Aorta (tissue), 4 donors: ENCODE results near the gene NOTCH2NLA. TPM values are rescaled to one million over a fixed set of nuclear protein-coding genes. Genes with fewer than 3 reads are reported as not detected.

Experiments
- polyA plus RNA-seq, 2 donors: library from polyadenylated mRNA; stranded (reverse); fragments of 200-250 nt; gene quantifications; one replicate each; pipeline ENCODE4 v1.2.3, GENCODE V29; 2013
- total RNA-seq, 2 donors: library from RNA; stranded (reverse); fragmentation: NEBNext Ultra II Directional; extraction: Animal tissue kit (Norgen Biotek cat#: 25700); gene quantifications; one replicate each; pipeline ENCODE4 v1.2.1, GENCODE V29; 2021
- donor health status: healthy with polysubstance abuse.
- donor health status: Bipolar disorder and iron deficiency.
- donor health status: DM: no; HTN: no; CAD: no.
- donor health status: DM: yes; HTN: yes; CAD: no.

Gene NOTCH2NLA
- total and polyA plus RNA-seq, 4 donors = 15.9 to 106 (median 62.3) TPM

Other genes starting within 250 kb of the NOTCH2NLA start
- gene TXNIP, start 232.4 kb downstream of the NOTCH2NLA start, total RNA-seq = 100 to 1,000 TPM; 354 to 536 TPM
- gene TXNIP, start 232.4 kb downstream of the NOTCH2NLA start, polyA plus RNA-seq = 100 to 1,000 TPM in 1 of 2 donors, 10 to 100 TPM in 1; 83.1 to 169 TPM
- gene HJV, start 207.3 kb downstream of the NOTCH2NLA start, total RNA-seq = not detected
- gene HJV, start 207.3 kb downstream of the NOTCH2NLA start, polyA plus RNA-seq = not detected
- 1 to 10 TPM; 4.8 to 6.1 TPM for gene NBPF10, start 84.2 kb downstream of the NOTCH2NLA start, total RNA-seq
- 1 to 10 TPM in 1 of 2 donors, under 1 TPM in 1; 0.88 to 1.2 TPM for gene NBPF10, start 84.2 kb downstream of the NOTCH2NLA start, polyA plus RNA-seq